SH-SY5Y (cell line): ENCODE measurements around the gene CYB5A.
A peak's percentile ranks its signal among the peaks of the same experiment; 100 is the strongest.

Source experiments
- GATA2 ChIP-seq: IDR thresholded peaks from 2 replicates; pipeline ENCODE4 v1.6.1; 2011; ENCODE audit warnings: mild to moderate bottlenecking, low read depth, low read length
- GATA3 ChIP-seq: IDR thresholded peaks from 2 replicates; pipeline ENCODE4 v1.6.1; 2011; ENCODE audit warnings: low read depth, mild to moderate bottlenecking, low read length, moderate library complexity

CYB5A gene

DNA sequence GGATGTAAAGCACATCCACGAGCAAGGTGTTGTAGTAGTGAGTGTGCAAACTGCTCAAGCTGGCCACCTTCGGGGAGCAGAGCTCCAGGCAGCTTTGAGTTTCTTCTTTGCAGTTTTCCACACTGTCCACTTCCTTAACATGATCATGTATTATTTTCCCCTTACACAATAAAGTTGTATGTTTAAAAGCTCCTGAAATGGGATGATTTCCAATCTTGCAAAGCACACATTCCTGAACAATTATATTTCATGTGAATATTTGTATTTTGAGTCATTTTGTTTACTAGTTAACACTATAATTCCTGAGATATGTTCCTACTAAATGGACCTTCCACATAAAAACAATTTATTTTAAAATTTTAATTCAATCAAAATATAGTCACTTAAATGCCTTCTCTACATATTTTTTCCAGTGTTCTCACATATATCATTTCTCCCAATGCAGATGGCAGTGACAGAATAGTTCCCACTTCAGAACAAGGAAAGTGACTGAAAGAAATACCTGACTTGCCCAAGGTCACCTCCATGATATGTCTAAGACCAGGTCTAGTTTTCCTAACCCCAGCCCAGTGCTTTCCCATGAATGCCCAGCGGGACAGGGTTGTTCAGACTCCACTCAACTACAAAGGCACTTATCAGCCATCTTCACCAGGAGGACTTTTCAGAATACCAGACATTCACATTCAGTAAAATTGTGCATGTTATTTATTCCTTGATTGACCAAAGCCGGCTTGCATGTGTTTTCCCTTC is 5.5 kb downstream of the CYB5A start:
- TF ChIP-seq GATA3, result no peak
- no peak for TF ChIP-seq GATA2

GRCh38 chr18:74284980-74285355 is 6.8 kb downstream of the CYB5A start:
- TF ChIP-seq GATA2 (no peak), GATA3 (no peak)

DNA sequence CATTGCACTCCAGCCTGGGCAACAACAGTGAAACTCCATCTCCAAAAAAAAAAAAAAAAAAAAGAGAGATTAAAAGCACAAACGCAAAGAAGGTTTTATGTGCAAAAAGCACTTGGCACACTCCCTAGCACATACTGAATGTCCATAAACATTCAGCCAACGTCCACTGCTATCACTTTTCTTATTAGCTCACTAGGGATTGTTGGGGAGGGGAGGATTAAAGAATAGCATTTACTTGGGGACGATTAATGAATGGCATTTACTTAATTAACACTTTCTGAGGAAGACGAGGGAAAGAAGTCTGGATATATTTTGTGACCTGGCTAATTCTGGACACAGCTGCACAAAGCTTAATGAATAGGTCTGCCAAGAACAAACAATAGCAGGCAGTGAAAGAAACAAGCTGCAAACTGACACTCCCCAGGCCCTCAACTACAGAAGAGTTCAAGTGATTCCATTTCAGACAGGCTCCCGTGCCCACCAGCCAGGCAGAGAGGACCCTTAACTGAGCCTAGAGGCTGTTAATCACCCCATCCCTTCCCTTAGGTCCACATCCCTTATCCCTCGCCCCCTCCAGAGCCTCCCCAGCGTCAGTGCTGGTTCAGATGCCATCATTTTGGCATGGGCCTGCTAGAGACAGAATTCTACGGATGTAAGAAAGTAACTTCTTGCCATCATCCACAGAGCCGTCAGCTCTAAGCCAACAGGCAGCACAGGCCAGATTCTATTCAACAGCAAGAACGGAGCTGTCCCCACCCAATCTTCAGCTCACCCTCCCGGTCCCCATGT is 7.4 kb downstream of the CYB5A start:
- TF ChIP-seq GATA3 (no peak), GATA2 (no peak)

GRCh38 chr18:74283646-74284045 is 8.1 kb downstream of the CYB5A start:
- no peak for TF ChIP-seq GATA2
- no peak for TF ChIP-seq GATA3

- TF ChIP-seq GATA2 (no peak), GATA3 (no peak)
Observed at GRCh38 chr18:74282755-74283554, 8.8 kb downstream of the CYB5A start.

DNA sequence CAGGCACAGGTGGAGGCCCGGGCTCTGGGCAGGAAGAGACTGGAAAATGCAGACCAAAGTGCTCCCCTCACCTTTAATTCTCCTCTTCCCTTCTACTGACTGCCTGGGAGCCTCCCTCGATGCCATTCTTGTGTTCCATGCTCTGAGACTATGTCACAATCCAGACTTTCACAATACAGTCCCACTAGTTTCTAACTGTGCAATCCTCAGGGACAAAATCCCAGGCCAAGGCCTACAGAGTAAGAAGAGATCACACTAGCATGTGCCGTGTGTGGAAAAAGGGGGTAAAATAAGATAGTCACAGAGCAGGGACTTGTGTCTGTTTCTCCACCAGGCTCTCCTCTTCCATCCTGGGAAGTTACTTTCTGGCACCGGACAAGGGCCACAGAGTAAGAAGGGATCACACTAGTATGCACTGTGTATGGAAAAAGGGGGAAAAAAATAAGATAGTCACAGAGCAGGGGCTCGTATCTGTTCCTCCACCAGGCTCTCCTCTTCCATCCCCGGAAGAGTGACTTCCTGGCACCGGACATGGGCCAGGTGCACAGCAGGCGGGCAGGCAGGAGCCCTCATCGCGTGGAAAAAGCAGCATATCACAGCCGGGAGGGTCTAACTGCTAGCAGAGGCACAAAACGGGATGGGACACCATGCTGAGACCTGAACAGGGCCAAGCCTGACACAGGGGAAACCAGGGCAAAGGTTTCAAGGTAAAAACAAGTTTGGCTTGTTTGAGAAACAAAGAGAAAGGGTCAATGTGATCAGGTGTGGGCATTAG is 9.6 kb downstream of the CYB5A start:
- TF ChIP-seq GATA2 (no peak), GATA3 (no peak)

- no peak for TF ChIP-seq GATA3
- no peak for TF ChIP-seq GATA2
Observed at GRCh38 chr18:74281011-74281979, 10.5 kb downstream of the CYB5A start.

- TF ChIP-seq GATA3 (no peak), GATA2 (no peak)
Observed at GRCh38 chr18:74278983-74279382, 12.8 kb downstream of the CYB5A start.

GRCh38 chr18:74278058-74278457 is 13.7 kb downstream of the CYB5A start:
- TF ChIP-seq GATA3 (no peak), GATA2 (peak; percentile 56; the same call in 1 of the 2 replicates)

DNA sequence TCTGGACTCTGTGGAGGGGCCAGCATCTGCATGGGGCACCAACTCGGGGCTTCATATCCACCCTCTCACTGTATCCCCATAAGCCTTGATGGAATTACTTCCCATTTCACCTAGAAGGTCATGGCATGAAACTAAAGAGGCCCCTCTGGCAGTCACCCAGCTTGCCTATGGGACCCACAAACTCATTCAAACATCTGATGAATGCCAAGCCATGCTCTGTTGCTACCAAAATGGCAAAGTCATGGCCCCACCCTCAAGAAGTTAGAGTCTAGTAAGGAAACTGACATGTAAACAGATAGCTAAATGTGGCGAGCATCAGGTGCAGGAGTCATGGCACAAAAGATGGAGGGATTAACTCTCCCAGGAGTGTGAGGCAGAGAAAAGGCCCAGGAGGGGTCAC is 14.5 kb downstream of the CYB5A start:
- TF ChIP-seq GATA3 (no peak), GATA2 (no peak)

GRCh38 chr18:74276609-74277008 is 15.2 kb downstream of the CYB5A start:
- TF ChIP-seq GATA2, result no peak
- no peak for TF ChIP-seq GATA3

- TF ChIP-seq GATA2 (no peak), GATA3 (no peak)
Observed at GRCh38 chr18:74275736-74276135, 16.0 kb downstream of the CYB5A start.

DNA sequence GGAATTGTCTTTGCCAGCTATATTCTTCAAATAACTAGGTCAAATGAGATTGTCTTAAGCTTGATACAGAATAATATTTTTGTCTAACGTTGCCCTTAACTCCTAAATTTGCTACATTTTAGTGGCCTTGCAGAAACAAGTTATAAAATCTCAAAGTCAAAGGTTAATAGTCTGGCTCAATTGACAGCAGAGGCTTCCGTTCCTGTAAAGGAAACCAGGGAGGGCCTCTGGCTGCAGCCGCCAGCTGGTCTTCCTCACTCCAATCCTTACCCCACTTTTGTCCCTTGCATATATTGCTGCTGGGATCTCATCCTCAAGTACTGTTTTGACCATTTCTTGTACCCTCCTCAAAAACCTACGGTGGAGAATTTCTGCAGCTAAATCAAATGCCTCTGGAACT is 17.1 kb downstream of the CYB5A start:
- TF ChIP-seq GATA2 (no peak), GATA3 (no peak)
